Inflammatory macrophage treated with lipopolysaccharide for 1 hour (primary cell): ENCODE measurements around the gene STK32C.
"Not testable (repeated sequence)": the region's sequence is repeated elsewhere in the genome, so short reads cannot be mapped to it uniquely, and the experiment has no call there.

Experiments
- DNase-seq, 2 donors: peaks; one replicate each; pipeline ENCODE4 v3.0.0-alpha.2; 2020 to 2022

Gene STK32C

DNA sequence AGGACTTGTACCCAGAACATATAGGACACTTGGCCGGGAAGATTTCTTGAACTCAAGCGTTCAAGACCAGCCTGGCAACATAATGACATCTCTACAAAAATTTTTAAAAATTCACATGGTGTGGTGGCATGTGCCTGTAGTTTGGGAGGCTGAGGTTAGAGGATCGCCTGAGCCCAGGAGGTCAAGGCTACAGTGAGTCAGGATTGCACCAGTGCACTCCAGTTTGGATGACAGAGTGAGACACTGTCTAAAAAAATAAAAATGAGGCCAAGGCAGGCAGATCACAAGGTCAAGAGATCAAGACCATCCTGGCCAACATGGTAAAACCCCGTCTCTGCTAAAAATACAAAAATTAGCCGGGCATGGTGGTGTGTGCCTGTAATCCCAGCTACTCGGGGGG lies 9.7 kb upstream of the STK32C start:
- not testable (repeated sequence) for DNase-seq

DNA sequence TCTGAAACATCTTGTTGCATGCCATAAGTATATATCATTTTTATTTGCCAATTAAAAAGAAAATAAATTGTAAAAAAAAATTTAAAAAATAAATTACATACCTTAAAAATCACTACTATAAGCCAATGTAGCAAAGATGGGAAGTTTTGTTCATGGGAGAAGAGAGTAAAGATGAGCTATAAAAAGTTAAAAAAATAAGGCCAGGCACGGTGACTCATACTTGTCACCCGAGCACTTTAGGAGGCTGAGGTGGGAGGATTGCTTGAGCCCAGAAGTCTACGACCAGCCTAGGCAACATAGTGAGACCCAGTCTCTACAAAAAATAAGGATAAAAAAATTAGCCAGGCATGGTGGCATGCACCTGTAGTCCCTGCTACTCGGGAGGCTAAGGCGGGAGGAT lies 8.4 kb upstream of the STK32C start:
- peak in 1 of 2 donors; percentile 15 for DNase-seq

DNA sequence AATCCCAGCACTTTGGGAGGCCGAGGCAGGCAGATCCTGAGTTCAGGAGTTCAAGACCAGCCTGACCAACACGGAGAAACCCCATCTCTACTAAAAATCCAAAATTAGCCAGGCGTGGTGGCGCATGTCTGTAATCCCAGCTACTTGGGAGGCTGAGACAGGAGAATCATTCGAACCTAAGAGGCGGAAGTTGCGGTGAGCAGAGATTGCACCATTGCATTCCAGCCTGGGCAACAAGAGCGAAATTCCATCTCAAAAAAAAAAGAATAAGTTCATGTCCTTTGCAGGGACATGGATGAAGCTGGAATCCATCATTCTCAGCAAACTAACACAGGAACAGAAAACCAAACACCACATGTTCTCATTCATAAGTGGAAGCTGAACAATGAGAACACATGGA lies 7.1 kb upstream of the STK32C start:
- DNase-seq: not testable (repeated sequence)

DNA sequence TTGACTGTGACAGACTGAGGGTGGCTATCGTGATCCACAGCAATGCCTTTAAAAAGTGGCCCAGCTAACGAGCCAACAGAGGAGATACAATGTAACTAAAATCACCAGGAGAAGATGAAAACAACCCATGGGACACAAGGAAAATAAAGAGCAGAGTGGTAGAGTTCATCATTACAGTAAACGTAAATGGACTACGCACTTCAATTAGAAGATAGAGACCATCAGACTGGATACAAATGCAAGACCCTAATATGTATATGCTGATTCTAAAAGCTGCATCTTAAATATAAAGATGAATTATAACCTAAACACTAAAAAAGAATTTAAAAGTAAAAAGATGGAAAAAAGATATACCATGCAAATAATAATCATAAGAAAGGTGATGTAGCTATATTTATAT lies 6.6 kb upstream of the STK32C start:
- no peak for DNase-seq

DNA sequence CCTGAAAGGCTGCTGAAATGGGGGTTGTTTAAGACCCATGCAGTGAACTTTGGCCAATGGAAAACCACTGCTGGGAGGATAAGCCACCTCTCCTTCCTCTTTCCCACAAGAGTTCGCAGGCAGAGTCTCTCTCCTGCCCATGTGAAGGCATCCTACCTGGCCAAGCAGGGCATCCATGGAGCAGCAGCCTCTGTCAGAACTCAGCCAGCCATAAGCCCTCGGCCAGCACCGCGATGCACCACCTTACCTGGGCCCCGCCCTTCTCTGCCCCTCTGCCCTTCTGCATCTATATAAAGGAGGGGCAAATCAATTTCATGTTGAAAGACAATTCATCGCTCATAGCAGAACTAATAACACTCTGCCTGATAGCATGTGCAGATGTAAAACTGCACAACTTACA lies 6.1 kb upstream of the STK32C start:
- no peak for DNase-seq

DNA sequence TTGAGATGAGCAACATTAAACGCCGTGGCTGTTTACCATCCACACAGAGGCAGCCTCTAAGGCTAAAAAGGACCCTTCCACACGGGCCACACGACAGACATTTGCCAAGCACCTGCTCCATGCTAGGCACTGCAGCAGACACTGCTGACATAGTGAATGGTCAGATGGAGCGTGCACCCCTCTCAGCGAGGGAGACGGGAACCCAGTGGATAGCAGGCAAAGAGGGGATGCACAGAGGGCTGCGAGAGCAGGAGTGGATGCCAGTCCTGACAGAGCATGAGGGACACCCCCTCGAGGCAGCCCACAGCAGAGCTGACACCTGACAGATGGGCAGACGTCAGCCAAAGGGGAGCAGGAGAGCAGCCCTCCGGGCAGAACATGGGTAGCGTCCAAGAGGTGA lies 5.6 kb upstream of the STK32C start:
- no peak for DNase-seq

DNA sequence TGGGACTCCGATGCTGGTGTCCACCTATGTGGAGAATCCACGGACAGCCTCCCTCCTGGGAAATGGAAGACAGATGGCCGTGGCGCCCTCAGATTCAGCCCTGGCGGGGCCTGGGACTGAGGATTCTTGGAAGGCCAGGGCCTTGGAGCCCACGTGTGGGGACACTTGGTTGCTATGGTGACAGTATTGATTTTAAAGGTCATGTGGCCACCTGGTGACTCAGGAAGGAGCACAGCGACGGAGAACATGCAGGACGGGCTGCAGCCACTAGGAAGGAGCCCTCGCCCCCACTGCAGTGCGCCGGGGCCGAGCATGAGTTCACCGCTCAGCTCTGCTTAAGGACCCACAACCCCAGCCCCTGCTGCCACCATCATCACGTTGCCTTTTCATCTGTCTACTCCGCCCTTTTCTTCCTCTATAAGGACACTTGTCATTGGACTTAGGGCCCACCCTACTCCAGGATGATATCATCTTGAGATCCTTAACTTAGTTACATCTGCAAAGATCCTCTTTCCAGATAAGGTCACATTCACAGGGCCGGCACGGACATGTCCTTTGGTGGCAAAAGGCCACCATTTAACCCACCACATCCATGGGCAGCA lies 3.7 kb upstream of the STK32C start:
- no peak for DNase-seq

DNA sequence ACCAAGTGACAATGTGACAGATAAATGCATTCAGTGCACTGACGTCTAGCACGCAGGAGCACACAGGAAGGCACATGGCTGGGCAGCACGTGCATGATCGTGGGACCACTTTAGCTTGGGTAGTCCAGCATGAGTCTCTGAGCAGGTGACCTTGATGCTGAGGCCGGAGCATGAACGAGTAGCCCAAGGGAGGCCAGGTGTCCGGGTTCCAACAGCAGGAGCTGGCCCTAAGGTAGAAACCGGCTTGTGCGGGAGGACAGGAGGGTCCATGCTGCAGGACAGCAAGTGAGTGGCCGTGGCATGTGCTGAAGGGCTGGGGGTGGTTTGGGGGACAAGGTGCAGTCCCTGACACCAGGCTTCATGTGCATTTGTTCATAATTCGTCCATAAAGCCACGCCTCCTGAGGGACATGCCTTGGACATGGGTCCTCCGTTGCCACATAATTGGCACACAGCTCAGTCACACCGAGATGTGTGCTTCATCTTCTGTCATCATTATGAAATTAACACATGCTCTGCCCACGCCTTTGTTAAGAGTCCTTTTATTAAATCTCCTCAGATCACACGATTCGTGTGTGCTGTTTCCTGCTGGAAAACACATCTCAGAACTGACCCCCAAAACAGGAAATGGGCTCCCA lies 3.1 kb upstream of the STK32C start:
- peak; percentile 28 to 49 for DNase-seq

DNA sequence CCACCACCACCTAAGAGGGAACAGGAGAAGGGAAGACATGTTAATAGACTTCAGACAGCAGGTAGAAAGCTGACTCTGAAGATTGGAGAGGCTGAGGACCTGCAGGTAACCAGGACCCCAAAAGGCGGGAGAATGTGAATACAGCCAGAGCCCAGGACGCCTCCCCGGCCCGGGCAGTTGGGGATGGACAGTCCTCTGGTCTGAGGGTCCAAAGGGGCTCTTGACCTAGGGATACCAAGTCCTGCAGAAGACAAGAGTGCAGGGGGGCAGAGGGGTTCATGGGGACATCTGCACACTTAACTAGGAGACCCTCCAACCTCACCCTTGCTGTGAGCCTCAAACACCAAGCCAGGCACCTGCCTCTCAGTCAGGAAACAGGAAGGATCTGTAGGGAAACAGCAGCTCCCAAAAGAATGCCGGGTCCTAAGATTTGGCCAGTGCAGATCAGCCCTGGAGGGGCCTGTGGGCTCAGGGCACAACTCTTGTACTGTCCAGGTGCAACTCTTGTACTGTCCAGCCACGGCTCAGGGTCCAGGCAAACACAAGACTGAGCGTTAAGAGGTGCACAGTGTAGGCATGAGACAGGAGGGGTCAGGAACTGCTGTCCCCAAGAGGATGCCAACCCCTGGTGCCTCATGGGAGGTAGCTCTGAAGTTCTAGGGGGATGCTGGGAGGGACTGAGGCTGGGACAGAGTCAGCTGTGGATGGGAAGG lies 2.3 kb upstream of the STK32C start:
- no peak for DNase-seq

DNA sequence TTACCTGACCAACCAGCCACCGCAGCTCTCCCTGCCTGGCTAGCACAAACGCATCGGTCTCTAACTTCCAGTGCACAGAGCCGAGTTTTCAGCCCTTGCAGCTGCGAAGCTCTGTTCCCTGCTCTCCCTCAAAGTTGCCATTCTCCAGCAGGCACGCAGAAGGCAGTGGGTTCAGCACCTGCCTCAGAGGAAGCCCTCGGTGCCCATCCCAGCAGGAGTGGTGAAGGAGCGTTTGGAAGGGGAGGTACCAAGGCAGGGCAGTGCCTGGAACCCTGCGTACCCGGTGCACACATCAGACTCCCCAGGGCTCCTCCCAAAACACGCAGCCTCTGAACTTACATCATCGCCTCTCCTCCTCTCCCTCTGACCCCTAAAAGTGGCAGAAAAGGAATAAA lies 1.7 kb upstream of the STK32C start:
- no peak for DNase-seq

DNA sequence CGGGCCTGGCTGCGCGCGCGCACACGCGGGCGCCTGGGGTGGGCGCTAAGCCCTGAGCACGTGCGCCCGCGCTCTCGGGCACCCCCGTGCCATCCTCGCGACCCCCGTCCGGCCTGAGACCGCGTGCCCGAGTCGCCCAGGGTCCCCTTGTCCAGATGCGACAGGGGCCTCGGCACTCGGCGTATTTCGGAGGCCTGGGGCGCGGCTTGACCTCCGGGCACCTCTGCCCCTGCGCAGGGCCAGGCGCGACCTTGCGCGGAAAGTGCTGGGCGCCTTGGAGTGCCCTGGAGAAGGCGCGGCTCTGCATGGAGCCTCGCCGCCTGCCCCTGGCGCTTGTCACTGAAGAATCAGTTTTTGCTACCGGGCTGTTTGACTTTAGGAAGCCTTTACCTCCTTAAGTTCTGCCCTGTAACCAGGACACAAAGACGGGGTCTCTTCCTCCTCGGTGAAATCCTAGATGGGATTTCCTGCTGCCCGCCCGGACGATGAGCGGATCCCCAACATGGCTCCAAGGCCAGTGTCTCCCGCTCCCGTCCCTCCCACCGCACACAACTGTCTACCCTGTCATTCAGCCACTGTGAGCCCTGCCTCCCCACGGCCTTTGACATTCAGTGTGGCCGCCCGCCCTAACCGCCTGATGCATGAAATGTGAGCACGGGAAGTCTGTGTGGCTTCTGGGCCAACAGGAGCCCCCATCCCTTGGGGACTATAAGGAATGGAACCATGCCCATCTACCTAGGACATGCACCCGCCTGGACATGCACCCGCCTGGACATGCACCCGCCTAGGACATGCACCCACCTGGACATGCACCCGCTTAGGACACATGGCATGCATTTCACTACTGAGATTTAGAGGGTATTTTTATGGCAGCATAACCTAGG lies 1.1 kb upstream of the STK32C start:
- DNase-seq: no peak

DNA sequence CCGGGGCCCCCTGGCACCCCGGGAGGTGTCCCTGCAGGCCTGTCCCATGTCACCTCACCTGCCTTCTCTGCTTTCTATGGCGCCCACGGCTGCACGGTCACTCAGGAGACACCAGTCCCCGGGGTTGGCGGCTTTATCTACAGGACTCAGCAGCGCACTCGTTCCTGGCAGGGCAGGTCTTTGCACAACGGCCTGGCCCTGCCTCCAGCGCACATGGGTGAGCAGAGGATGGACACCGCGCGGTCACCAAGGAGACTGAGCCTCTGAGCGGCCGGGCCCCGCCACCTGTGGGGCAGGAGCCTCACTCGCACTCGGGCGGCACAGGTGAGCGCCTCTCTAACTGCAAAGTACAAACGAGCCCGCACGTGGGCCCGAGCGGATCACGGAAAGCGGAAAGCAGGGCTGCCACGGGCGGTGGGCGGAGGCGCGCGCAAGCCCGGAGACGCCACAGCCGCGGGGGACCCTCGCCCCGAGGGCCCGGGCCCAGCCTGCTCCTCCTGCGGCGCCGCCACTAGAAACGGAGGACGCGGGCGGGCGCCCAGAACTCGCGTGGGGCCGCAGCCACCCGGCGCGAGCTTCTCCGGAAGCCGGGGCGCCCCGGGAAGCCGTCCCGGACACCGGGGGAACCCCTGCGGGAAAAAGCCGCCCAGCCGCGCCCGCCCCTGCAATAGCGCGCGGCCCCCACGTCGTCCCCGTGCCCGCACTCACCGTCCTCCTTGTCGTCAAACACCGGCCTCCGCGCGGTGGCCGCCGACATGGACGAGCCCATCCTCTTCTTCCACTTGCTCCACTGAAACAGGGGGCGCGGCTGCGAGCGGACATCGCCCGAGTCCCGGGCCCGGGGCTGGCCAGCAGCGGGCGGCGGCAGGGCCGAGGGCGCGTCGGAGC lies 642 bp downstream of the STK32C start:
- peak in 1 of 2 donors; percentile 3 for DNase-seq

DNA sequence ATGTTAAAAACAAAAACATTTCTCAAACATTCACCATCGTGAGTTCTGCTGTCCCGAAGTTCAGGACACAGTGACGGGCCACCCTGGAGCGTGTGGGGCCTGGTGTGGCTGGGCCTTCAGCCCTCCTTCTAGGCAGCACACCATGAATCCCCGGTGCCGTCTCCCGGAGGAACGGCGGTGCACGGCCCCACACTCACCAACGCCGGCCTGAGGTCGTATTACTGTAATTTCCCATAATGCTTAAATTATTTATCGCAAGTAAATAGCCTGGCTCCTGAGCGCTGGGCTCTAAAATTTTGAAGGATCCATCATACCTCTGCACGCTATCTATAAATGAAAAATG lies 1.4 kb downstream of the STK32C start:
- no peak for DNase-seq

DNA sequence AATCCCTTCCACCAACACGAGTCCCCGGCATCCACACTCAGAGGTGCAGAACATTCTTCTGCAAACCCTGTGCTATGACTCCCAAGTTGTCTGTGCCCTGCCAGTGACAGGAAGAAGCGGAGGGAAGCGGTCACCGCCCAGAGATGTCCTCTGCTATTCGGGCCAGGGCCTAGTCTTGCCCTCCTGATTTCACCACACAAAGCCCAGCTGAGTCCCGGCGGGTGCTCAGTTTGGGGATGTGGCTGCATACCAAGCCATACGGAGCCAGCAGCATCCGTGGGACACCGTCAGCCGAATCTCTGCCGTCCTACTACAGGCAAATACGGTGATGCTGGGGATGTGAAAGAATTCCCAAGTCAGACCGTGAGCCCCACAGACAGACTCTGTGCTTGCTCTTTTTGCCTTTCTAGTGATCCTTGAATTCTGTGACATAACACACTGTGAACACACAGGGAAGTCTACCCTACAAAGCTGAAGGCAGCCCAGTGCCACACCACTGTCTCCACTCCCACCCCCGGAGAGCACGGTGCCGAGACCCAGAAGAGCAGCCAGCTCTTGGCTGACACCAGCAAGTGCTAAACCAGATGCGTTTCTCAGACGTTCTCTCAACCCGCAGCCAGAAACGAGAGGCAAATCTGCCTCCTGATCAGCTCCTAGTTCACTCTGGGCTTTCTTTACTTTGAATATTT lies 2.0 kb downstream of the STK32C start:
- no peak for DNase-seq

DNA sequence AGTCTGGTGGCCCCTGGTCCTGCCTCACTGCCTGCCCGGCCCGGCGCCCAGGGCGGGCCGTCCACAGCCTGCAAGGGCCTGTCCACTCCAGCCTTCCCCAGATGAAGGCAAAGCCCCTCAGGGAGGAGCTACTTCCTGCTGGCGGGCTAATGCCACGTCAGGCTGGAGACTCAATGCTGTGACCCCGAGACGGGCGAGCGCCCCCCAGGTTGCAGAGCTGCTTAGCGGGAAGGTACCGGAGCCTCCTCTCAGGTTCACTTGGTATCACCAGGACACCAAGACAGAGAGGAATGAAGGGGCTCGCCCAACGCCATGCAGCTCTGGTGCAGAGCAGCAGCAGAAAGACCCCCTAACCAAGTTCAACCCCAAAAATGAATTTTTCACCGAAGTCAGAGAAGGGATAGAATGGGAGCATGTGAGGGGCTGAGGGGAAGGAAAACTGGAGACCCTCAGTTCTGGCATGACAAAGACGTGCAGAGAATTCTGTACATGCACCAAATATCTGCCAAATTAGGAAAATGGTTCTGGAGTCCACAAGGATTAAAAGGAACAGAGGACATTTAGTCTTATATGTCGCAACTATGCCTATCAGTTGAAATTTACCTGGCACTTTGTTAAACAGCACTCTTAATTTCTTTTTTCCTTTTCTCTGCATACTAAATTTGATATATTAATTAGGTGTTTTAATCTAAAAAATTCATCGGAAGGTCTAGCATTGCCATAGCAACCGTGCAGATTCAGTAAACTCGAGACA lies 2.8 kb downstream of the STK32C start:
- DNase-seq: no peak

DNA sequence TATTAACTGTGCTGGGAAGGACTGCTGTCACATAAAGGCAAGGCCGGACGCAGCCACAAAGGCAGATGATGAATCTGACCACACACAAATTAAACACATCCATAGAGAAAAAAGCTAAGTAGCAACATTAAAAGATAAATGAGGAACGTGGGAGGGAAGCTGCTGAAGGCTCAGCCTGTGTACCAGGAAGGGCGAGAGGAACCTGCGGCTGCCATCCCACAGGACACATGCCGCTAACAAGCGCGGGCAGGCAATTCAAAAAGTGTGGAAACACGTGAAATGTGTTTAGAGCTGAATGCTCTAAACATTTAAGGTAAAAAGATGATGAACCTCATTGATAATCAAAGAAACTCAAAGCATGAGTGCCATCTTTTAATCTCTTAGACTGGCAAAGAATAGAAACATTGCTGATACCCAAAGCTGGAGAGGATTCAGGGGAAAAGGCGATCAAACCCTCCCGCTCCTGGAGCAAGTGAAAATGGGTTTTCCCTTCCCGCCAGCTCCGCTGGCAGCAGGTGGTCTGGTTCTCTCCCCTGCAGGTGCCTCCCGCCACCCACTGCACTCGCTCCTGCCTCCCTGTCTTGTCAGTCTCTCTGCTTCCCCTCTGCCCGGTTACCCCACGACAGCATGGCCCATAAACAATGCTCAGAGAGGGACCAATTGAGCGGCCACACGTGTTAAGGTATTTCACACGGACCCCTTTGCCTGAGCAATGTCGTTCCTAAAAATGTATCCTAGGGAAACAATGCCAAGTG lies 4.2 kb downstream of the STK32C start:
- no peak for DNase-seq

DNA sequence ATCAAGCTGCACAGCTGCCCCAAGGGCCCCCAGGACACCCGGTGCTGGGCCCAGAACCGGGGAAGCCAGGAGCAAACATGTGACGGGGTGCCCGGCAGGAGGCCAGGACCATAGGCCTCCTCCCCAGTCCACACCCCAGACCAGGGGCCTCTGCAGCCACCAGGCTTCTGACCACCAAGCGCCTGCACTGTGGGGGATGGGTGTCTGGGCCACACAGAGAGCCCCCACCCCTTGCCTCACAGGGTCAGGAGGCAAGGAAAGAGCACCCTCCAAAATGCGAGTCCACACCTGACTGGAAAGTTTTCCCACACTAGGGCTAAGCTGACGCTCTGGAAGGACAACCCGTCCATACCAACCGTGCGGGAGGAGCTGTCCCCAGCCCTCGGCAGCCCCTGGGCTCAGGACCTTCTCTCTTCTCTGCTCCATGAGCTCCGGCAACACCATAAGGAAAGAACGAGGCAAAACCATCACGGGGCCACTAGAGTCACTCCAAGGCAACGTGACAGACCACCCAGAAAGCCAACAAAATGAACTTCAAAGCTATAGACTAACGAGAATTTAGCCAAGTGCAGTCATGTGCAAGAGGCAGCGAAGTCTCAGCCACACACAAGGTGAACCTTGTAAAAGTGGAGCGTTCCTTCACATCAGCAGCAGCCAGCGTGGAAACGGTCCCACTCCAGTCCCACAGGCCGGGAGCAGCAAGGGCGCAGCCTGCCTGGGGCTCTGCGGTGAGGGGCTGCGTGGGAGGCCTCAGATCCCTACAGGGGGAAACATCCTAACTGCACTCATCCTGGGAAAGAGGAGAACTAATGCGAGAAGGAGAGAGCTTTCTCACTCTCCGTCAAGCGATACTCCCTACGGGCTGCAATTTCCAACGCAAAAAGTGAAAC lies 5.1 kb downstream of the STK32C start:
- no peak for DNase-seq

DNA sequence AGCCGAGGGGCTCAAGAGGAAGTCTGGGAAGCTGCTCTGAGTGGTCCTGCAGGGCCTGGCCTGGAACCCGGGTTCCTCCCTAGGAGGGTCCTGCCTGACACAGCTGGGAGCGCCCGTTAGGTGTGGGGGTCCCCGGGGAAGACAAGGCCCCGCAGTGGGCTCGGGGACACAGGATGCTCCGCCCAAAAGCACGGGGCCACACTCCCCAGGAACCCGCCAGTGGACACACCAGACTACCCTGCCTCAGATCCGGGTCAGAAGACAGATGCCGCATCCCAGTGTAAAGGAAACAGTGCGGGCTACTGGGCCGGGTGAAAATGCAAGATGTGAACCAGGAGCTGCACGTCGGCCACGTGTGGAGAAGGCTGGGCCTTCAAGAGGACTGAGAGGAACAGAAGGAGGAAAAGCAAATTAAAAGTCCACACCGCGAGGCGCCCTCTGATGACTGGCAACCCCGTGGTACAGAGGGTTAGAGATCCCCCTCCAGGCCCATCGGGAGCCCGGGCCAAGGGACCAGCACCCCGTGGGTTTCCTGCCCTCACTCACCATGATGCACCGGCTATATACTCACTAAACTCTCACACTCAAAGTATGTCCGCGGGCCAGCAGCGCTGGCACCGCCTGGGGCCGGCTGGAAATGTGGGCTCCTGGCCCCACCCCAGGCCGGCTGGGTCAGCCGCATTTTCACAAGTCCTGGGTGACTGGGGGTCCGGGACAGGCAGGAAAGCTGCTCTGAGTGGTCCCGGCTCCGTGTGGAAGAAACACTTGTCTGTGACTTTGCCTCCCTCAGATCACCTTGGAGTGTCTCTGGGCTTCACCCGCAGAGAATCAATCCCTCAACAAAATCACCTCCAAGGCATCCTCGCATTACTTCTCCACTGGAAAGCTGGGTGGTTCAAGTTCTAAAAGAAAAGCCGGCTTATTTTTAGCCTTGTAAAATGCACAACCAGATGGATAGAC lies 6.1 kb downstream of the STK32C start:
- no peak for DNase-seq
